T-helper 17 cell (primary cell): ENCODE data around the gene HOXC5. TPM values are rescaled to one million over a fixed set of nuclear protein-coding genes. Genes with fewer than 3 reads are reported as not detected.

Source experiments
- ATAC-seq: fragments of 150-1000 bp; cut with Tn5 transposase; 2 replicates; pipeline ENCODE4 v1.10.0; 2021; ENCODE audit warnings: mild to moderate bottlenecking, moderate library complexity
- DNase-seq, 3 donors: peaks; one replicate each; pipeline versions ENCODE4 v3.0.0 to v3.0.0-alpha.2; 2020 to 2021
- H3K9me3 ChIP-seq: one replicate; pipeline ENCODE4 v1.7.0; 2013; ENCODE audit warnings: low read length, mild to moderate bottlenecking; ENCODE audit not compliant: control insufficient read depth, poor library complexity, severe bottlenecking
- H3K27ac Mint-ChIP-seq: one replicate; pipeline ENCODE4 v1.8.0; 2022; ENCODE audit warnings: mild to moderate bottlenecking, moderate library complexity, mixed read lengths
- H3K27me3 Mint-ChIP-seq: one replicate; pipeline ENCODE4 v1.8.0; 2022; ENCODE audit warnings: mixed read lengths
- H3K36me3 Mint-ChIP-seq: one replicate; pipeline ENCODE4 v1.8.0; 2022; ENCODE audit warnings: low read depth, mixed read lengths
- H3K4me1 Mint-ChIP-seq: one replicate; pipeline ENCODE4 v1.8.0; 2022; ENCODE audit warnings: mild to moderate bottlenecking, mixed read lengths
- H3K4me3 Mint-ChIP-seq: one replicate; pipeline ENCODE4 v1.8.0; 2022; ENCODE audit warnings: mild to moderate bottlenecking, moderate library complexity, mixed read lengths
- total RNA-seq, 4 donors: library from RNA in 2 of 4; stranded (reverse) in 2 of 4; gene quantifications; one replicate each; pipeline ENCODE4 v1.2.3 and lab custom pipeline; 2022 to 2026

HOXC5 gene
- total RNA-seq, 2 donors from 2014 or later: not detected

- DNase-seq (no peak), ATAC-seq (no peak)
- Mint-ChIP-seq H3K4me1 (peaks cover 12% of the 10 kb centered on the region), H3K4me3 (peak overlapping the region; percentile 43), H3K27ac (no peak overlapping the region), H3K27me3 (peaks cover 93% of the 10 kb centered on the region), H3K36me3 (peaks cover 5% of the 10 kb centered on the region)
- H3K9me3 ChIP-seq: peaks cover 12% of the 10 kb centered on the region
These were observed 1.3 kb downstream of the HOXC5 start for GRCh38 chr12:54033980-54034784.

GRCh38 chr12:54034785-54035310 lies 2.0 kb downstream of the HOXC5 start:
- no peak overlapping the region for H3K27ac Mint-ChIP-seq
- peaks cover 94% of the 10 kb centered on the region for H3K27me3 Mint-ChIP-seq
- no peak for ATAC-seq
- peaks cover 12% of the 10 kb centered on the region for H3K9me3 ChIP-seq
- DNase-seq: no peak
- peaks cover 5% of the 10 kb centered on the region for H3K36me3 Mint-ChIP-seq
- peak overlapping the region; percentile 59 for H3K4me3 Mint-ChIP-seq
- peaks cover 12% of the 10 kb centered on the region for H3K4me1 Mint-ChIP-seq

GRCh38 chr12:54035568-54036264 lies 2.9 kb downstream of the HOXC5 start:
- peaks cover 94% of the 10 kb centered on the region for H3K27me3 Mint-ChIP-seq
- no peak overlapping the region for H3K4me3 Mint-ChIP-seq
- no peak overlapping the region for H3K27ac Mint-ChIP-seq
- peaks cover 10% of the 10 kb centered on the region for H3K4me1 Mint-ChIP-seq
- H3K36me3 Mint-ChIP-seq: peaks cover 5% of the 10 kb centered on the region
- DNase-seq (no peak), ATAC-seq (no peak)
- peaks cover 12% of the 10 kb centered on the region for H3K9me3 ChIP-seq

- H3K9me3 ChIP-seq: peaks cover 12% of the 10 kb centered on the region
- Mint-ChIP-seq H3K4me1 (peaks cover 8% of the 10 kb centered on the region), H3K36me3 (peaks cover 5% of the 10 kb centered on the region), H3K27ac (no peak overlapping the region), H3K27me3 (peaks cover 86% of the 10 kb centered on the region), H3K4me3 (no peak overlapping the region)
- DNase-seq (no peak), ATAC-seq (no peak)
These were observed 3.9 kb downstream of the HOXC5 start for GRCh38 chr12:54036620-54037359.

GRCh38 chr12:54037360-54038283 lies 4.8 kb downstream of the HOXC5 start:
- Mint-ChIP-seq H3K27me3 (peaks cover 85% of the 10 kb centered on the region), H3K4me1 (peaks cover 8% of the 10 kb centered on the region)
- no peak for ATAC-seq

GRCh38 chr12:54038284-54038870 lies 5.5 kb downstream of the HOXC5 start:
- peaks cover 5% of the 10 kb centered on the region for H3K36me3 Mint-ChIP-seq
- H3K27ac Mint-ChIP-seq: no peak overlapping the region
- no peak overlapping the region for H3K4me3 Mint-ChIP-seq
- no peak for ATAC-seq
- H3K4me1 Mint-ChIP-seq: peaks cover 8% of the 10 kb centered on the region
- DNase-seq: no peak
- peaks cover 85% of the 10 kb centered on the region for H3K27me3 Mint-ChIP-seq
- H3K9me3 ChIP-seq: no peaks in the 10 kb centered on the region

More at GRCh38 chr12:54037360-54038283, 4.8 kb downstream of the HOXC5 start:
- Mint-ChIP-seq H3K36me3 (peaks cover 5% of the 10 kb centered on the region), H3K4me3 (no peak overlapping the region), H3K27ac (no peak overlapping the region)
- no peak for DNase-seq
- H3K9me3 ChIP-seq: peaks cover 4% of the 10 kb centered on the region

- no peaks in the 10 kb centered on the region for H3K9me3 ChIP-seq
- Mint-ChIP-seq H3K4me3 (no peak overlapping the region), H3K27ac (no peak overlapping the region), H3K27me3 (peaks cover 88% of the 10 kb centered on the region), H3K4me1 (peaks cover 5% of the 10 kb centered on the region), H3K36me3 (peaks cover 3% of the 10 kb centered on the region)
- DNase-seq (no peak), ATAC-seq (no peak)
These were observed 6.1 kb downstream of the HOXC5 start for GRCh38 chr12:54038871-54039414.

GRCh38 chr12:54039417-54040147 lies 6.7 kb downstream of the HOXC5 start:
- Mint-ChIP-seq H3K4me3 (no peak overlapping the region), H3K27me3 (peaks cover 90% of the 10 kb centered on the region), H3K4me1 (peaks cover 5% of the 10 kb centered on the region), H3K36me3 (peaks cover 3% of the 10 kb centered on the region), H3K27ac (no peak overlapping the region)
- no peaks in the 10 kb centered on the region for H3K9me3 ChIP-seq
- DNase-seq (no peak), ATAC-seq (no peak)

- H3K4me3 Mint-ChIP-seq: no peak overlapping the region
- no peak overlapping the region for H3K27ac Mint-ChIP-seq
- ATAC-seq: no peak
- H3K27me3 Mint-ChIP-seq: peaks cover 91% of the 10 kb centered on the region
- H3K36me3 Mint-ChIP-seq: peaks cover 3% of the 10 kb centered on the region
- DNase-seq: no peak
- peaks cover 2% of the 10 kb centered on the region for H3K4me1 Mint-ChIP-seq
- H3K9me3 ChIP-seq: no peaks in the 10 kb centered on the region
These were observed 7.3 kb downstream of the HOXC5 start for GRCh38 chr12:54040148-54040494.

- peaks cover 2% of the 10 kb centered on the region for H3K4me1 Mint-ChIP-seq
- no peak overlapping the region for H3K27ac Mint-ChIP-seq
- peaks cover 2% of the 10 kb centered on the region for H3K36me3 Mint-ChIP-seq
- DNase-seq: no peak
- H3K4me3 Mint-ChIP-seq: no peak overlapping the region
- peaks cover 91% of the 10 kb centered on the region for H3K27me3 Mint-ChIP-seq
- ATAC-seq: no peak
- H3K9me3 ChIP-seq: no peaks in the 10 kb centered on the region
These were observed 7.8 kb downstream of the HOXC5 start for GRCh38 chr12:54040648-54041047.

- H3K9me3 ChIP-seq: no peaks in the 10 kb centered on the region
- Mint-ChIP-seq H3K27me3 (peaks cover 91% of the 10 kb centered on the region), H3K27ac (no peak overlapping the region), H3K4me1 (peaks cover 2% of the 10 kb centered on the region), H3K36me3 (no peaks in the 10 kb centered on the region), H3K4me3 (no peak overlapping the region)
- DNase-seq (no peak), ATAC-seq (no peak)
These were observed 8.3 kb downstream of the HOXC5 start for GRCh38 chr12:54041097-54041690.
